ENCODE results near the gene ABCB1. TPM values are rescaled to one million over a fixed set of nuclear protein-coding genes. Genes with fewer than 3 reads are reported as not detected.

Gene ABCB1
- total RNA-seq, 2 experiments from 2014 or later, result 8.8 to 8.9 TPM

DNA sequence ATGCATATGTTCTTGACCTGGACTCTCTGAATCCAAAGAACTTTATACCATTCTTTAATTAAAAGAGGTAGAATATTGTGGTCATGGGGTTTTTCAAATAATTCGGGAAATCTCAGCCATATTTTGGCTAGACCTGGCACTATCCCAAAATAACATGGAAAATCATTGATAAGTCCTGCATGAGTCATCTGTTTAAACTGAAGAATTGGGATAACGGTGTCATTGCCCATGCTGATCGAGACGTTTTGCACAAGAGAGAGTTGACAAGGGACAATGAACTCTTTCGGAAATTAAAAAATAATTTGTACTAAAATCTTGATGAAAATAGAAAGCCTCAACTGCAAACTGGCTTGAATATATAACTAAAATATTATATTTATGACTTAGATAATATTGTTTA is 105.3 kb downstream of the ABCB1 start:
- Mint-ChIP-seq H3K9me3 (peaks cover 2% of the 10 kb centered on the region), H3K36me3 (ENCODE audit: low read depth) (no peaks in the 10 kb centered on the region), H3K27me3 (peaks cover 4% of the 10 kb centered on the region), H3K27ac (no peak overlapping the region), H3K4me1 (ENCODE audit: low read depth) (no peaks in the 10 kb centered on the region), H3K4me3 (no peak overlapping the region)
- ATAC-seq, result no peak
- intact Hi-C loops (cut with micrococcal nuclease), result no loop called here
- ChIA-PET POLR2A (no interaction called here), CTCF (no interaction called here)
- DNase-seq, result no peak
- TF ChIP-seq, protein P1, sequence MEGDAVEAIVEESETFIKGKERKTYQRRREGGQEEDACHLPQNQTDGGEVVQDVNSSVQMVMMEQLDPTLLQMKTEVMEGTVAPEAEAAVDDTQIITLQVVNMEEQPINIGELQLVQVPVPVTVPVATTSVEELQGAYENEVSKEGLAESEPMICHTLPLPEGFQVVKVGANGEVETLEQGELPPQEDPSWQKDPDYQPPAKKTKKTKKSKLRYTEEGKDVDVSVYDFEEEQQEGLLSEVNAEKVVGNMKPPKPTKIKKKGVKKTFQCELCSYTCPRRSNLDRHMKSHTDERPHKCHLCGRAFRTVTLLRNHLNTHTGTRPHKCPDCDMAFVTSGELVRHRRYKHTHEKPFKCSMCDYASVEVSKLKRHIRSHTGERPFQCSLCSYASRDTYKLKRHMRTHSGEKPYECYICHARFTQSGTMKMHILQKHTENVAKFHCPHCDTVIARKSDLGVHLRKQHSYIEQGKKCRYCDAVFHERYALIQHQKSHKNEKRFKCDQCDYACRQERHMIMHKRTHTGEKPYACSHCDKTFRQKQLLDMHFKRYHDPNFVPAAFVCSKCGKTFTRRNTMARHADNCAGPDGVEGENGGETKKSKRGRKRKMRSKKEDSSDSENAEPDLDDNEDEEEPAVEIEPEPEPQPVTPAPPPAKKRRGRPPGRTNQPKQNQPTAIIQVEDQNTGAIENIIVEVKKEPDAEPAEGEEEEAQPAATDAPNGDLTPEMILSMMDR (IDR thresholded peaks at IDR 0.05), result no peak

DNA sequence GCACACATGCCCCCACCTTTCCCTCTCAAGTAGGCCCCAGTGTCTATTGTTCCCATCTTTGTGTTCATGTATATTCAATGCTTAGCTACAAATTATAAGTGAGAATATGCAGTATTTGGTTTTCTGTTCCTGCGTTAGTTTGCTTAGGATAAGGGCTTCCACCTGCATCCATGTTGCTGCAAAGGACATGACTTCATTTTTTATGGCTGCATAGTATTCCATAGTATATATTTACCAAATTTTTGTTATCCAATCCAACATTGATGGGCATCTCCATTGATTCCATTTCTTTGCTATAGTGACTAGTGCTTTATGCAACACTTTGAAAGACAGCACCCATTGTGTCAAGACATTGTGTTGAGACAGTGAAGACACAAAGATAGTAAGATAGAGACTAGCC is 106.2 kb downstream of the ABCB1 start:
- TF ChIP-seq, protein P1 (IDR thresholded peaks at IDR 0.05), result no peak
- ChIA-PET POLR2A (no interaction called here), CTCF (no interaction called here)
- H3K27ac Mint-ChIP-seq, result no peak overlapping the region
- ATAC-seq (no peak), DNase-seq (no peak)
- H3K36me3 Mint-ChIP-seq (ENCODE audit: low read depth), result no peaks in the 10 kb centered on the region
- intact Hi-C loops (cut with micrococcal nuclease), result no loop called here
- peaks cover 4% of the 10 kb centered on the region for H3K27me3 Mint-ChIP-seq
- no peak overlapping the region for H3K4me3 Mint-ChIP-seq
- peaks cover 4% of the 10 kb centered on the region for H3K9me3 Mint-ChIP-seq
- no peaks in the 10 kb centered on the region for H3K4me1 Mint-ChIP-seq (ENCODE audit: low read depth)

- Mint-ChIP-seq H3K9me3 (no peaks in the 10 kb centered on the region), H3K27ac (no peak overlapping the region), H3K4me3 (no peak overlapping the region), H3K27me3 (peaks cover 16% of the 10 kb centered on the region), H3K36me3 (ENCODE audit: low read depth) (no peaks in the 10 kb centered on the region), H3K4me1 (ENCODE audit: low read depth) (no peaks in the 10 kb centered on the region)
- DNase-seq (no peak), ATAC-seq (no peak)
- POLR2A ChIA-PET, result interaction anchor here (0.6 kb wide), 1 partner anchor 32 kb away, joined by 3 read pairs; no protein-coding TSS in a partner anchor
- TF ChIP-seq, protein P1 (IDR thresholded peaks at IDR 0.05), result no peak
- intact Hi-C loops (cut with micrococcal nuclease), result no loop called here
- CTCF ChIA-PET, result no interaction called here
These were observed 117.6 kb downstream of the ABCB1 start for GRCh38 chr7:87483131-87483530.

DNA sequence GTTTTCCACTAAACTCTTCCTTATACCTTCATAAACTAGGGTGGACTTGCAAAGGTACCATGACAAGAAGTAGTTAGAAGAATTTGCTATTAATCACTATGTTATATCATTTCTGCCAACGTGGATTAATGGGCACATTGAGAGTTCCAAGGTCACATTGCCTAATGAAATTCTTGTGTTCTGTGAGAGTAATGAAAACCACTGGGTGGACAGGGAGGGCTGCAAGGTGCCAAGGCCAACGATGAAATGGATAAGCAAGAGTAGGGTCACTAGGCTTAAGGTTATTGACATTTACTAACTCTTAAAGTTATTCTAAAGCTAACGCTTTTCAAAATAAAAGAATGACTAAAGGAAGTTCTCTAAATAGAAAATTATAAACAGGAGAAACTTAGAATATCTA is 118.6 kb downstream of the ABCB1 start:
- no peak for DNase-seq
- ChIA-PET CTCF (no interaction called here), POLR2A (no interaction called here)
- intact Hi-C loops (cut with micrococcal nuclease), result no loop called here
- H3K36me3 Mint-ChIP-seq (ENCODE audit: low read depth), result no peaks in the 10 kb centered on the region
- TF ChIP-seq, protein P1 (IDR thresholded peaks at IDR 0.05), result no peak
- H3K9me3 Mint-ChIP-seq, result no peaks in the 10 kb centered on the region
- H3K4me3 Mint-ChIP-seq, result no peak overlapping the region
- H3K4me1 Mint-ChIP-seq (ENCODE audit: low read depth), result no peaks in the 10 kb centered on the region
- peaks cover 20% of the 10 kb centered on the region for H3K27me3 Mint-ChIP-seq
- no peak for ATAC-seq
- no peak overlapping the region for H3K27ac Mint-ChIP-seq

- intact Hi-C loops (cut with micrococcal nuclease), result no loop called here
- POLR2A ChIA-PET, result no interaction called here
- TF ChIP-seq, protein P1 (IDR thresholded peaks at IDR 0.05), result no peak
- no peaks in the 10 kb centered on the region for H3K36me3 Mint-ChIP-seq (ENCODE audit: low read depth)
- peaks cover 30% of the 10 kb centered on the region for H3K27me3 Mint-ChIP-seq
- ATAC-seq (no peak), DNase-seq (no peak)
- H3K9me3 Mint-ChIP-seq, result no peaks in the 10 kb centered on the region
- CTCF ChIA-PET, result no interaction called here
- H3K27ac Mint-ChIP-seq, result no peak overlapping the region
- no peaks in the 10 kb centered on the region for H3K4me1 Mint-ChIP-seq (ENCODE audit: low read depth)
- no peak overlapping the region for H3K4me3 Mint-ChIP-seq
These were observed 120.3 kb downstream of the ABCB1 start for GRCh38 chr7:87480386-87480785.
